HepG2 (cell line): ENCODE measurements around the gene PKD2L2. TPM values are rescaled to one million over a fixed set of nuclear protein-coding genes. Genes with fewer than 3 reads are reported as not detected.

Source experiments
- ATAC-seq: fragments of 200-7000 bp; cut with Tn5 transposase; 3 replicates; pipeline ENCODE4 v1.9.1; 2020; ENCODE audit warnings: mild to moderate bottlenecking, moderate library complexity
- BruUV-seq: library from RNA; stranded (reverse); fragments of 400-500 nt; replicated peaks from 2 replicates; lab custom pipeline; 2021; lab: Mats Ljungman, UMichigan
- CTCF ChIA-PET: fragments of 300-600 bp; formaldehyde crosslinking; extraction: SDS; loops from one replicate; lab custom pipeline; 2021; ENCODE audit warnings: low total read pairs, inconsistent platforms, low intra/inter-chr PET ratio; lab: Yijun Ruan, JAX
- POLR2A ChIA-PET: fragments of 350-600 bp; sonication (Branson Sonifier 250); formaldehyde crosslinking; loops from one replicate; lab custom pipeline; 2020; ENCODE audit warnings: antibody characterized with exemption, inconsistent platforms; lab: Yijun Ruan, JAX
- DNase-seq: peaks from one replicate; pipeline ENCODE4 v3.0.0-alpha.2; 2015; ENCODE audit warnings: low spot score
- FAIRE-seq: peaks from 3 replicates; lab custom pipeline; 2011; peaks lifted over from hg19 to GRCh38; lab: Jason Lieb, UNC
- H2AFZ ChIP-seq: one replicate; pipeline ENCODE4 v1.6.1; 2011; ENCODE audit warnings: low read length, inconsistent platforms
- H3K27ac ChIP-seq: fragments of 300-600 bp; 3 replicates; pipeline ENCODE4 v1.8.0; 2011; ENCODE audit warnings: mixed run types, mild to moderate bottlenecking, mixed read lengths, low read length, inconsistent platforms; ENCODE audit not compliant: insufficient read depth; ENCODE audit errors: extremely low read length
- H3K27me3 ChIP-seq, 2 experiments: fragments of 200-600 bp in 1 of 2; 2 replicates in 1 of 2; 3 replicates in 1 of 2; pipeline versions ENCODE4 v1.6.0 to v1.8.0; 2011; ENCODE audit warnings: low read length in 2 of 2, mild to moderate bottlenecking in 2 of 2, moderate library complexity in 2 of 2, inconsistent platforms in 1 of 2; ENCODE audit not compliant: insufficient read depth in 2 of 2, control insufficient read depth in 1 of 2
- H3K36me3 ChIP-seq, 2 experiments: fragments of 200-600 bp in 1 of 2; replicated peaks in 1 of 2; 2 replicates in 1 of 2; 3 replicates in 1 of 2; pipeline versions ENCODE4 v1.5.1 to v1.8.0; 2011; ENCODE audit warnings: low read length in 2 of 2, inconsistent platforms in 1 of 2; ENCODE audit not compliant: insufficient read depth in 2 of 2, control insufficient read depth in 1 of 2
- H3K4me1 ChIP-seq: 2 replicates; pipeline ENCODE4 v1.5.1; 2012; ENCODE audit warnings: low read length, inconsistent platforms; ENCODE audit not compliant: insufficient read depth
- H3K4me2 ChIP-seq: 2 replicates; pipeline ENCODE4 v1.6.0; 2011; ENCODE audit warnings: low read depth, low read length, inconsistent platforms
- H3K4me3 ChIP-seq, 3 experiments: fragments of 200-600 bp in 1 of 3; sonication (generic), shearing (Covaris generic) in 1 of 3; replicated peaks in 1 of 3; 2 replicates each; pipeline ENCODE4 v1.5.1; 2011 to 2016; ENCODE audit warnings: low read length in 3 of 3, inconsistent platforms in 2 of 3, low read depth in 2 of 3, mild to moderate bottlenecking in 2 of 3, control low read depth in 1 of 3, mixed read lengths in 1 of 3; ENCODE audit not compliant: insufficient read depth in 1 of 3
- H3K79me2 ChIP-seq: one replicate; pipeline ENCODE4 v1.6.1; 2011; ENCODE audit warnings: low read length, inconsistent platforms; ENCODE audit not compliant: insufficient read depth
- H3K9ac ChIP-seq: 2 replicates; pipeline ENCODE4 v1.6.0; 2011; ENCODE audit warnings: mild to moderate bottlenecking, low read depth, low read length, inconsistent platforms; ENCODE audit not compliant: insufficient read depth
- H3K9me3 ChIP-seq: 2 replicates; pipeline ENCODE4 v1.5.1; 2012; ENCODE audit warnings: mild to moderate bottlenecking, low read length
- H4K20me1 ChIP-seq: 2 replicates; pipeline ENCODE4 v1.6.0; 2011; ENCODE audit warnings: inconsistent platforms, mild to moderate bottlenecking, low read length, moderate library complexity; ENCODE audit not compliant: insufficient read depth
- EP300 ChIP-seq, 3 experiments: sonication (generic) in 1 of 3; formaldehyde crosslinking in 1 of 3; IDR thresholded peaks; 2 replicates each; pipeline versions ENCODE4 v1.5.1 to v1.6.1; 2011 to 2020; ENCODE audit warnings: low read depth in 2 of 3, low read length in 2 of 3, borderline replicate concordance in 1 of 3, improper control_type of control experiment in 1 of 3, mild to moderate bottlenecking in 1 of 3, missing genetic modification reagents in 1 of 3, moderate library complexity in 1 of 3
- FOXO1 ChIP-seq: sonication (generic); formaldehyde crosslinking; IDR thresholded peaks from 2 replicates; pipeline ENCODE4 v1.4.0; 2020; ENCODE audit warnings: missing genetic modification reagents
- NFRKB ChIP-seq: fragments of 450-650 bp; IDR thresholded peaks from 2 replicates; pipeline ENCODE4 v1.6.1; 2017
- SAFB2 ChIP-seq: sonication (generic); formaldehyde crosslinking; IDR thresholded peaks from 2 replicates; pipeline ENCODE4 v1.5.1; 2020; ENCODE audit warnings: missing genetic modification reagents, low read depth, mild to moderate bottlenecking, borderline replicate concordance
- SMAD1 ChIP-seq: sonication (generic); formaldehyde crosslinking; IDR thresholded peaks from 2 replicates; pipeline ENCODE4 v1.4.0; 2020; ENCODE audit warnings: missing genetic modification reagents, low read depth, mild to moderate bottlenecking, borderline replicate concordance
- TCF12 ChIP-seq, 2 experiments: fragments of 450-650 bp in 1 of 2; sonication (generic) in 1 of 2; formaldehyde crosslinking in 1 of 2; IDR thresholded peaks; 2 replicates each; pipeline versions ENCODE4 v1.6.1 to v1.8.0; 2017 to 2022; ENCODE audit warnings: antibody characterized with exemption in 1 of 2, mild to moderate bottlenecking in 1 of 2, missing genetic modification reagents in 1 of 2, moderate library complexity in 1 of 2
- ZNF296 ChIP-seq: sonication (generic); formaldehyde crosslinking; conservative IDR thresholded peaks from 2 replicates; pipeline ENCODE4 v1.5.0; 2020; ENCODE audit warnings: mild to moderate bottlenecking, missing genetic modification reagents
- ZNF333 ChIP-seq: sonication (generic); formaldehyde crosslinking; IDR thresholded peaks from 2 replicates; pipeline ENCODE4 v1.4.0; 2020; ENCODE audit warnings: mild to moderate bottlenecking, missing genetic modification reagents, borderline replicate concordance
- ZNF33A ChIP-seq: sonication (generic); formaldehyde crosslinking; IDR thresholded peaks from 2 replicates; pipeline ENCODE4 v1.5.1; 2020; ENCODE audit warnings: missing genetic modification reagents, mild to moderate bottlenecking, moderate library complexity, borderline replicate concordance
- ZSCAN30 ChIP-seq: sonication (generic); formaldehyde crosslinking; IDR thresholded peaks from 2 replicates; pipeline ENCODE4 v1.5.0; 2020; ENCODE audit warnings: mild to moderate bottlenecking, missing genetic modification reagents
- WGBS: methylation state at CpG from one replicate; pipeline ENCODE4 v1.1.6; 2017; ENCODE audit warnings: low lambda C conversion rate; 5-methylcytosine and 5-hydroxymethylcytosine counted together
- in situ Hi-C: cut with HindIII; loops from 2 replicates; pipeline ENCODE4 v1.10.0; 2017; ENCODE audit warnings: low pct_unique_long_range_greater_than_20kb; ENCODE audit not compliant: extremely low pct_ligation_motif_present
- intact Hi-C: fragments of 100-400 bp; cut with micrococcal nuclease; formaldehyde crosslinking; loops from one replicate; pipeline ENCODE4 v1.10.0; 2022; ENCODE audit not compliant: unreplicated experiment
- polyA plus RNA-seq, 8 experiments: library from polyadenylated mRNA; depleted of rRNA in 3 of 8; stranded (reverse) in 7 of 8; unstranded in 1 of 8; fragments of >200 nt; fragmentation: Illumina TruSeq in 4 of 8; extraction: Trizol in 4 of 8; gene quantifications; 2 replicates each; pipeline versions ENCODE4 v1.2.1 to v1.2.3, GENCODE V29; 2011 to 2016; ENCODE audit warnings: low read depth in 4 of 8, missing spikeins in 1 of 8, mixed read lengths in 1 of 8; ENCODE audit not compliant: insufficient read depth in 1 of 8
- total RNA-seq, 5 experiments: library from RNA; depleted of rRNA; stranded (reverse); fragments of >200 nt; fragmentation: Illumina TruSeq; extraction: Trizol; gene quantifications; 2 replicates each; pipeline ENCODE4 v1.2.3, GENCODE V29; 2016; ENCODE audit warnings: low read depth in 1 of 5
- TF ChIP-seq, protein P1 (sequence below): IDR thresholded peaks from 2 replicates; pipeline ENCODE4 v1.6.1; 2018; ENCODE audit warnings: missing genetic modification reagents, mild to moderate bottlenecking, missing compliant biosample characterization
- TF ChIP-seq, protein P2 (sequence below): sonication (generic); formaldehyde crosslinking; IDR thresholded peaks from 2 replicates; pipeline ENCODE4 v1.5.1; 2020; ENCODE audit warnings: mild to moderate bottlenecking, missing genetic modification reagents
- TF ChIP-seq, protein P3 (sequence below): sonication (generic); formaldehyde crosslinking; IDR thresholded peaks from 2 replicates; pipeline ENCODE4 v1.4.0; 2020; ENCODE audit warnings: missing genetic modification reagents

The PKD2L2 gene
- total and polyA plus RNA-seq, 2 of the 13 experiments (the other 11 are each of a cell fraction or from before 2014, with no cell fraction given): not detected

DNA sequence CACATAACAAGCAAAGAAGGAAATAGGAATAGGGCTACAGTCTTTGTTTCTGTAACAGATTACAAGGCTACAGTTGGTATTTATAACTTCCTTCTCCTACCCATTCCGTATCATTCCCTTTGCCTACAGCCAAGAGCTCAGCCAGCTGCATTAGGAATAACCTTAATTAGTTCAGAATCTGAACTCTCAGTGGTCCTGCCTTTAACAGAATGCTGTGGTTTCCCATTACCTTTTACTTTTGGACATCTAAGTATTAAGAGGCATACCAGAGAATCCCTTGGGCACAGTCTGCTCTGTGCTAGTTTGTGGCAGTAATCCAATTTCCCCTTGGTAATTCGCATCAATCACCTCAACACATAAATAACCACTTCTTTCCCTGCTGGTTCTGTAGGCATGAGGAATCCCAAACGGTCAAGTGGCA, 44.2 kb downstream of the PKD2L2 start:
- in situ Hi-C loops (no loop called here), intact Hi-C loops (no loop called here)
- Histone ChIP-seq H4K20me1 (no peaks in the 10 kb centered on the region), H3K9me3 (no peaks in the 10 kb centered on the region), H2AFZ (no peak overlapping the region), H3K27ac (no peak overlapping the region), H3K9ac (no peak overlapping the region), H3K36me3 (peaks cover 0 to 2% of the 10 kb centered on the region in 2 experiments; a peak in 3 of 5 replicates), H3K4me2 (no peak overlapping the region), H3K27me3 (no peaks in the 10 kb centered on the region), H3K4me1 (0 out of 2 replicates have a peak, but pooled peaks cover 5% of the 10 kb centered on the region), H3K79me2 (no peaks in the 10 kb centered on the region), H3K4me3 (no peak overlapping the region)
- ATAC-seq (no peak; the same call in 2 of the 3 replicates), FAIRE-seq (no peak), DNase-seq (no peak)
- ChIA-PET POLR2A (no interaction called here), CTCF (no interaction called here)
- BruUV-seq: no TSS peak
- WGBS: 74% methylated on average over 3 of the region's 3 CpGs
- TF ChIP-seq, protein P1, sequence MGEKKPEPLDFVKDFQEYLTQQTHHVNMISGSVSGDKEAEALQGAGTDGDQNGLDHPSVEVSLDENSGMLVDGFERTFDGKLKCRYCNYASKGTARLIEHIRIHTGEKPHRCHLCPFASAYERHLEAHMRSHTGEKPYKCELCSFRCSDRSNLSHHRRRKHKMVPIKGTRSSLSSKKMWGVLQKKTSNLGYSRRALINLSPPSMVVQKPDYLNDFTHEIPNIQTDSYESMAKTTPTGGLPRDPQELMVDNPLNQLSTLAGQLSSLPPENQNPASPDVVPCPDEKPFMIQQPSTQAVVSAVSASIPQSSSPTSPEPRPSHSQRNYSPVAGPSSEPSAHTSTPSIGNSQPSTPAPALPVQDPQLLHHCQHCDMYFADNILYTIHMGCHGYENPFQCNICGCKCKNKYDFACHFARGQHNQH (CRISPR knock-in tag): no peak
- TF ChIP-seq ZNF33A (CRISPR knock-in tag): no peak
- TF ChIP-seq ZNF333 (CRISPR knock-in tag): no peak
- TF ChIP-seq, protein P2, sequence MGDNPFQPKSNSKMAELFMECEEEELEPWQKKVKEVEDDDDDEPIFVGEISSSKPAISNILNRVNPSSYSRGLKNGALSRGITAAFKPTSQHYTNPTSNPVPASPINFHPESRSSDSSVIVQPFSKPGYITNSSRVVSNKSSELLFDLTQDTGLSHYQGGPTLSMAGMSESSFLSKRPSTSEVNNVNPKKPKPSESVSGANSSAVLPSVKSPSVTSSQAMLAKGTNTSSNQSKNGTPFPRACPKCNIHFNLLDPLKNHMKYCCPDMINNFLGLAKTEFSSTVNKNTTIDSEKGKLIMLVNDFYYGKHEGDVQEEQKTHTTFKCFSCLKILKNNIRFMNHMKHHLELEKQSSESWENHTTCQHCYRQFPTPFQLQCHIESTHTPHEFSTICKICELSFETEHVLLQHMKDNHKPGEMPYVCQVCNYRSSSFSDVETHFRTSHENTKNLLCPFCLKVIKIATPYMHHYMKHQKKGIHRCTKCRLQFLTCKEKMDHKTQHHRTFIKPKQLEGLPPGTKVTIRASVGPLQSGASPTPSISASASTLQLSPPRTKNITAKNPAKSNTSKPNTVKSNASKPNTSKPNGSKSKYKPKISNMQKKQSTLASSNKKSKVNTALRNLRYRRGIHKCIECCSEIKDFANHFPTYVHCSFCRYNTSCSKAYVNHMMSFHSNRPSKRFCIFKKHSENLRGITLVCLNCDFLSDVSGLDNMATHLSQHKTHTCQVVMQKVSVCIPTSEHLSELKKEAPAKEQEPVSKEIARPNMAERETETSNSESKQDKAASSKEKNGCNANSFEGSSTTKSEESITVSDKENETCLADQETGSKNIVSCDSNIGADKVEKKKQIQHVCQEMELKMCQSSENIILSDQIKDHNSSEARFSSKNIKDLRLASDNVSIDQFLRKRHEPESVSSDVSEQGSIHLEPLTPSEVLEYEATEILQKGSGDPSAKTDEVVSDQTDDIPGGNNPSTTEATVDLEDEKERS (CRISPR knock-in tag): no peak
- TF ChIP-seq FOXO1 (CRISPR knock-in tag): no peak
- no peak for TF ChIP-seq ZNF296 (CRISPR knock-in tag)
- TF ChIP-seq EP300 (IDR thresholded peaks at IDR 0.05; ENCODE audit: low read depth in 2 of 2, low read length in 2 of 2): no peak
- no peak for TF ChIP-seq EP300 (CRISPR knock-in tag; IDR thresholded peaks at IDR 0.05; ENCODE audit: borderline replicate concordance)
- TF ChIP-seq SAFB2 (CRISPR knock-in tag): no peak
- TF ChIP-seq SMAD1 (CRISPR knock-in tag): no peak
- TF ChIP-seq, protein P3, sequence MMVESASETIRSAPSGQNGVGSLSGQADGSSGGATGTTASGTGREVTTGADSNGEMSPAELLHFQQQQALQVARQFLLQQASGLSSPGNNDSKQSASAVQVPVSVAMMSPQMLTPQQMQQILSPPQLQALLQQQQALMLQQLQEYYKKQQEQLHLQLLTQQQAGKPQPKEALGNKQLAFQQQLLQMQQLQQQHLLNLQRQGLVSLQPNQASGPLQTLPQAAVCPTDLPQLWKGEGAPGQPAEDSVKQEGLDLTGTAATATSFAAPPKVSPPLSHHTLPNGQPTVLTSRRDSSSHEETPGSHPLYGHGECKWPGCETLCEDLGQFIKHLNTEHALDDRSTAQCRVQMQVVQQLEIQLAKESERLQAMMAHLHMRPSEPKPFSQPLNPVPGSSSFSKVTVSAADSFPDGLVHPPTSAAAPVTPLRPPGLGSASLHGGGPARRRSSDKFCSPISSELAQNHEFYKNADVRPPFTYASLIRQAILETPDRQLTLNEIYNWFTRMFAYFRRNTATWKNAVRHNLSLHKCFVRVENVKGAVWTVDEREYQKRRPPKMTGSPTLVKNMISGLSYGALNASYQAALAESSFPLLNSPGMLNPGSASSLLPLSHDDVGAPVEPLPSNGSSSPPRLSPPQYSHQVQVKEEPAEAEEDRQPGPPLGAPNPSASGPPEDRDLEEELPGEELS (CRISPR knock-in tag): no peak
- TF ChIP-seq TCF12 (IDR thresholded peaks at IDR 0.05): no peak
- no peak for TF ChIP-seq TCF12 (CRISPR knock-in tag; IDR thresholded peaks at IDR 0.05)
- TF ChIP-seq NFRKB: no peak
- no peak for TF ChIP-seq ZSCAN30
